Activated naive CD4-positive, alpha-beta T cell treated with anti-CD3 and anti-CD28 coated beads, Interleukin-2, amount 50 U/mL, for 24 hours (primary cell): ENCODE data around the gene SFXN2.
"Not testable (repeated sequence)": the region's sequence is repeated elsewhere in the genome, so short reads cannot be mapped to it uniquely, and the experiment has no call there.

ENCODE experiments used
- H3K27ac Mint-ChIP-seq: one replicate; pipeline ENCODE4 v1.8.0; 2021; ENCODE audit warnings: mild to moderate bottlenecking, mixed read lengths
- H3K27me3 Mint-ChIP-seq: one replicate; pipeline ENCODE4 v1.8.0; 2021; ENCODE audit warnings: mixed read lengths
- H3K36me3 Mint-ChIP-seq: one replicate; pipeline ENCODE4 v1.8.0; 2021; ENCODE audit warnings: mixed read lengths
- H3K4me1 Mint-ChIP-seq: one replicate; pipeline ENCODE4 v1.8.0; 2021; ENCODE audit warnings: mixed read lengths
- H3K4me3 Mint-ChIP-seq: one replicate; pipeline ENCODE4 v1.8.0; 2021; ENCODE audit warnings: mild to moderate bottlenecking, mixed read lengths
- H3K9me3 Mint-ChIP-seq: one replicate; pipeline ENCODE4 v1.8.0; 2021; ENCODE audit warnings: mixed read lengths

Gene SFXN2

DNA sequence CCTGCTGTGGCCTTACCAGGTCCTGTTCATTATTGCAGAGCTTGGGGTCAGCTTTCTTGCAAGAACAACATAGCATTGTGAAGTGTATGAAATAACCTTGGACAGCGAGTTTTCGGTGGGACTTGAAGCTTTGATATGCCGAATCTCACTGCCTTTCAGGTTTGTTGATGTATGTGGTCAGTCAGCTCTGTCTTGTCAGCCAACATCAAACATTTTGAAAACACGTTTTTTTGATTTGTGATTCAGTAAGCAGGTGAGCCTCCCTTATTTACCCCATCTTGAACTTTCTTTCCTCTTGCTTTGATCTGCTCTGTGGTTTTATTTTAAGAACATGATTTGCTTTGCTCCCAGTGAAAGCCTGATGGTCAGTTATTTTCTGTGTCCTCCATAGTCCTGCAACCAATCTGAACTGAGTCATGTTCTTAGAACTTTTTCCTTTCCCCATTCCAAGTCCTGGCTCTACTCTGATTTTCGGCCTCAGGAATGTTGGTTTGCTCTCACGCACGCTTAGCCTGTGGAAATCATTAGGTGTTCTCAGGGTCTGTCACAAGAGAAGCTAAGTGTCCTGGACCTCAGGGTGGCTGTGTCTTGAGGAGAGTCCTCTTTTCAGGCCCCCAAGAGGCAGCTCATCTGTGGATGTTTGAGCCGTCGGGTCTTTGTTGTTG is 38.0 kb downstream of the SFXN2 start:
- Mint-ChIP-seq H3K4me3 (no peak overlapping the region), H3K27me3 (no peaks in the 10 kb centered on the region), H3K27ac (peak overlapping the region; percentile 21), H3K36me3 (peaks cover 4% of the 10 kb centered on the region), H3K4me1 (peaks cover 56% of the 10 kb centered on the region), H3K9me3 (no peaks in the 10 kb centered on the region)

DNA sequence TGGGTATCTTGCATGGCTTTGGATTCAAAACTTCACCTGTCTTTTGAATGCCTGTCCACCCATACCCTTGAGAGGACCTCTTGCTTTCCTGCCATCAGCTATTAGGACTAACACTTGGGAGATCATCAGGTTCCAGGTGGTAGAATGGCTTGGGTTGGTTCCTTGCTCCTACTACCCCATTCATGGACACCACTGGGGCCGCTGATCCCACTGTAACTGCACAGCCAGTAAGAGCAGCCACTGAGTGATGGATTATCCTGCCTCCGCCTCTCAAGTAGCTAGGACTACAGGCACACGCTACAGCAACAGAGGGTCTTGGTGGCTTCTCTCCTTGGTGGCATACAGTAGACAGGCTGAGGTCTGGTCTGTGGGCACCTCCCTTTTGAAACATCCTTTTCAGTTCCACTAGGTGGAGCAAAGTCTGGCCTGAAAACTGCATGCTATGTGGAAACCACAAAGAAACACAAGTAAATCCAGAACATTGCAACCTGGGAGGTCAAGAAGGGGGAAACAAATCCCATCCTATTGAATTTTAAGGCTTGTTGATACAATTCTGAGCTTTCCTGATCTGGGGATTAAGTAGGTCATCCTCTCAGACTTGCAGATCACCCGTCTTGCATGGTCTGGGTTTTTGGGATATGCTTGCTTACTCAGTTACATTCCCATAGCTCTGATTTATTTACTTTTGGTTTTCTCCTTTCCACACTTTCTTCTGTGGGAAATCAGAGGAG is 38.7 kb downstream of the SFXN2 start:
- Mint-ChIP-seq H3K4me3 (no peak overlapping the region), H3K9me3 (no peaks in the 10 kb centered on the region), H3K4me1 (peaks cover 58% of the 10 kb centered on the region)

GRCh38 chr10:102753718-102754117 is 39.3 kb downstream of the SFXN2 start:
- Mint-ChIP-seq H3K27me3 (no peaks in the 10 kb centered on the region), H3K9me3 (no peaks in the 10 kb centered on the region), H3K4me3 (no peak overlapping the region), H3K4me1 (peaks cover 58% of the 10 kb centered on the region), H3K27ac (no peak overlapping the region), H3K36me3 (peaks cover 1% of the 10 kb centered on the region)

More for the DNA sequence above, 38.7 kb downstream of the SFXN2 start:
- H3K27me3 Mint-ChIP-seq: no peaks in the 10 kb centered on the region
- H3K36me3 Mint-ChIP-seq: peaks cover 4% of the 10 kb centered on the region
- no peak overlapping the region for H3K27ac Mint-ChIP-seq

DNA sequence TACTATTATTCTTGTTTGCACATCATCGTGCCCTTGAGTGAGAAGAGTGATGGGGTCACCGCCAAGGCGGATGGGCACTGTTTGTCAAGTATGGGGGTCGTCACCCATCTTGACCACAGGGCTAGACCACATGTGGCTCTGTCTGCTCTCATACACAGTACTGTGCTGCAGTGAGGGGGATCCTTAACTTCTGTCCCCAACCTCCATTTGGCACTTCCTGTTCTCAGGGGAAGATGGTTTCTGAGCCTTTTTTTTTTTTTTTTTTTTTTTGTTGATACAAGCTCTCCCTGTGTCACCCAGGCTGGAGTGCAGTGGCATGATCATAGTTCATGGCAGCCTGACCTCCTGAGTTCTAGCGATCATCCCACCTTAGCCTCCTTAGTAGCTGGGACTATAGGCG is 42.9 kb downstream of the SFXN2 start:
- Mint-ChIP-seq H3K4me1 (peaks cover 53% of the 10 kb centered on the region), H3K27me3 (no peaks in the 10 kb centered on the region), H3K4me3 (no peak overlapping the region), H3K27ac (no peak overlapping the region), H3K9me3 (no peaks in the 10 kb centered on the region), H3K36me3 (peaks cover 5% of the 10 kb centered on the region)

DNA sequence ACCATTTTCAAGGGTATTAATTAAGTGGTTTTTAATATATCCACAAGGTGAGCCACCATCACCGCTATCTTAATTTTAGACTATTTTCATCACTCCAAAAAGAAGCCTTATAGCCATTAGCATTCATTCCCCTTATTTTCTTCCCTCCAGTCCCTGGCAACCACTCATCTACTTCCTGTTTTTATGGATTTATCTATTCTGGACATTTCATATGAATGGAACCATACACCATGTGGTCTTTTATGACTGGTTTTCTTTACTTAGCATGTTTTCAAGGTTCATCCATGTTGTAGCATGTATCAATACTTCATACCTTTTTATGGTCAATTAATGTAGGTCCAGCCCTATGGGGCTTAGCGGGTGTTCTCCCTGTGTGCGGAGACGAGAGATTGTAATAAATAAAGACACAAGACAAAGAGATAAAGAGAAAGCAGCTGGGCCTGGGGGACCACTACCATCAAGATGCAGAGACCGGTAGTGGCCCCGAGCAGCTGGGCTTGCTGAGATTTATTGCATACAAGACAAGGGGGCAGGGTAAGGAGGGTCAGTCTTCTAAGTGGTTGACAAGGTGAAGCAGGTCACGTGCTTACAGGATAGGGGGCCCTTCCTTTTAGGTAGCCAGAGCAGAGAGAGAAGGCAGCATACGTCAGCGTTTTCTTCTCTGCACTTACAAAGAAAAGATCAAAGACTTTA is 44.0 kb downstream of the SFXN2 start:
- Mint-ChIP-seq H3K27me3 (no peaks in the 10 kb centered on the region), H3K4me1 (peaks cover 46% of the 10 kb centered on the region), H3K4me3 (no peak overlapping the region), H3K27ac (peak overlapping the region; percentile 2), H3K36me3 (peaks cover 5% of the 10 kb centered on the region), H3K9me3 (no peaks in the 10 kb centered on the region)

DNA sequence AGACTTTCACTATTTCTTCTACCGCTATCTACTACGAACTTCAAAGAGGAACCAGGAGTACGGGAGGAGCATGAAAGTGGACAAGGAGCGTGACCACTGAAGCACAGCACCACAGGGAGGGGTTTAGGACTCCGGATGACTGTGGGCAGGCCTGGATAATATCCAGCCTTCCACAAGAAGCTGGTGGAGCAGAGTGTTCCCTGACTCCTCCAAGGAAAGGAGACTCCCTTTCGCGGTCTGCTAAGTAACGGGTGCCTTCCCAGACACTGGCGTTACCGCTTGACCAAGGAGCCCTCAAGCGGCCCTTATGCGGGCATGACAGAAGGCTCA is 44.5 kb downstream of the SFXN2 start:
- H3K36me3 Mint-ChIP-seq, H3K9me3 Mint-ChIP-seq, H3K27me3 Mint-ChIP-seq, H3K4me3 Mint-ChIP-seq: not testable (repeated sequence)
- H3K4me1 Mint-ChIP-seq: peaks cover 41% of the 10 kb centered on the region
- H3K27ac Mint-ChIP-seq: peak overlapping the region; percentile 2

- Mint-ChIP-seq H3K36me3 (peaks cover 5% of the 10 kb centered on the region), H3K4me1 (peaks cover 44% of the 10 kb centered on the region), H3K27ac (no peak overlapping the region), H3K27me3 (no peaks in the 10 kb centered on the region), H3K4me3 (no peak overlapping the region), H3K9me3 (no peaks in the 10 kb centered on the region)
Observed at GRCh38 chr10:102759497-102760210, 45.2 kb downstream of the SFXN2 start.

DNA sequence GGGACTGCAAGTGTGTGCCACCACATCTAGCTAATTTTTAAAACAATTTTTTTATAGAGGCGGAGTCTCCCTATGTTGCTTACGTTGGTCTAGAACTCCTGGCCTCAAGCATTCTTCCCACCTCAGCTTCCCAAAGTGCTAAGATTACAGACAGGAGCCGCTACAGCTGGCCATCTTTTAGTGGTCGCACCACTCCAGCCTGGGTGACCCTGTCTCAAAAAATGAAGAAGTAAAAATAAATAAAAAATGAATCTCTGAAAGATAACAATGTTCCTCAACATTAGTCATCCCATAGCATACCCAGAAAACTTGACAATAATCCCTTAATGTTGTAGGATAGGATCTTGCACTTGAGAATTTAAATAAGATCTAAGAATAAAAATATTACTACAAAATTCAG is 47.5 kb downstream of the SFXN2 start:
- Mint-ChIP-seq H3K27ac (no peak overlapping the region), H3K4me3 (no peak overlapping the region), H3K27me3 (no peaks in the 10 kb centered on the region), H3K36me3 (peaks cover 8% of the 10 kb centered on the region), H3K9me3 (no peaks in the 10 kb centered on the region), H3K4me1 (peaks cover 48% of the 10 kb centered on the region)

- Mint-ChIP-seq H3K9me3 (no peaks in the 10 kb centered on the region), H3K27me3 (no peaks in the 10 kb centered on the region), H3K27ac (no peak overlapping the region), H3K4me1 (peaks cover 49% of the 10 kb centered on the region), H3K36me3 (peaks cover 9% of the 10 kb centered on the region), H3K4me3 (no peak overlapping the region)
Observed at GRCh38 chr10:102762401-102763015, 48.1 kb downstream of the SFXN2 start.

- H3K36me3 Mint-ChIP-seq: peaks cover 9% of the 10 kb centered on the region
- H3K4me1 Mint-ChIP-seq: peaks cover 51% of the 10 kb centered on the region
- no peaks in the 10 kb centered on the region for H3K9me3 Mint-ChIP-seq
- H3K27me3 Mint-ChIP-seq: no peaks in the 10 kb centered on the region
- H3K27ac Mint-ChIP-seq: no peak overlapping the region
- no peak overlapping the region for H3K4me3 Mint-ChIP-seq
Observed at GRCh38 chr10:102763037-102763607, 48.7 kb downstream of the SFXN2 start.

- peaks cover 9% of the 10 kb centered on the region for H3K36me3 Mint-ChIP-seq
- H3K4me1 Mint-ChIP-seq: peaks cover 48% of the 10 kb centered on the region
- H3K27me3 Mint-ChIP-seq: no peaks in the 10 kb centered on the region
- H3K4me3 Mint-ChIP-seq: no peak overlapping the region
- H3K27ac Mint-ChIP-seq: no peak overlapping the region
- H3K9me3 Mint-ChIP-seq: no peaks in the 10 kb centered on the region
Observed at GRCh38 chr10:102764470-102765161, 50.2 kb downstream of the SFXN2 start.

DNA sequence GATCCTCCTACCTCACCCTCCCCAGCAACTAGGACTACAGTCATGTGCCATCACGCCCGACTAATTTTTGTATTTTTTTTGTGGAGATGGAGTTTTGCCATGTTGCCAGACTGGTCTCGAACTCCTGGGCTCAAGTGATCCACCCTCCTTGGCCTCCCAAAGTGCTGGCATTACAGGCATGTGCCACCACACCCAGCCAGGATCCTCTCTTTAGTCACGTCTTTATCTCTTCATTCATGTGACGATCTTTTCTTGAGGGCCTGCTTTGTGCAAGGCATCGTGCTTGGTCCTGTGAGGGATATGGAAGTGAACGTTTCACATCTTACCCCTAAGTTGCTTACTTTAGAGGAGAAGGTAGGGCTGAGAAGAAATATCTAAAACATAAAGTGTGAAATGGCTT is 50.9 kb downstream of the SFXN2 start:
- Mint-ChIP-seq H3K4me1 (peaks cover 49% of the 10 kb centered on the region), H3K9me3 (no peaks in the 10 kb centered on the region), H3K27ac (no peak overlapping the region), H3K36me3 (peaks cover 7% of the 10 kb centered on the region), H3K27me3 (no peaks in the 10 kb centered on the region), H3K4me3 (no peak overlapping the region)

- Mint-ChIP-seq H3K27ac (no peak overlapping the region), H3K36me3 (peaks cover 7% of the 10 kb centered on the region), H3K27me3 (no peaks in the 10 kb centered on the region), H3K4me1 (peaks cover 48% of the 10 kb centered on the region), H3K4me3 (no peak overlapping the region), H3K9me3 (no peaks in the 10 kb centered on the region)
Observed at GRCh38 chr10:102767428-102768160, 53.2 kb downstream of the SFXN2 start.

DNA sequence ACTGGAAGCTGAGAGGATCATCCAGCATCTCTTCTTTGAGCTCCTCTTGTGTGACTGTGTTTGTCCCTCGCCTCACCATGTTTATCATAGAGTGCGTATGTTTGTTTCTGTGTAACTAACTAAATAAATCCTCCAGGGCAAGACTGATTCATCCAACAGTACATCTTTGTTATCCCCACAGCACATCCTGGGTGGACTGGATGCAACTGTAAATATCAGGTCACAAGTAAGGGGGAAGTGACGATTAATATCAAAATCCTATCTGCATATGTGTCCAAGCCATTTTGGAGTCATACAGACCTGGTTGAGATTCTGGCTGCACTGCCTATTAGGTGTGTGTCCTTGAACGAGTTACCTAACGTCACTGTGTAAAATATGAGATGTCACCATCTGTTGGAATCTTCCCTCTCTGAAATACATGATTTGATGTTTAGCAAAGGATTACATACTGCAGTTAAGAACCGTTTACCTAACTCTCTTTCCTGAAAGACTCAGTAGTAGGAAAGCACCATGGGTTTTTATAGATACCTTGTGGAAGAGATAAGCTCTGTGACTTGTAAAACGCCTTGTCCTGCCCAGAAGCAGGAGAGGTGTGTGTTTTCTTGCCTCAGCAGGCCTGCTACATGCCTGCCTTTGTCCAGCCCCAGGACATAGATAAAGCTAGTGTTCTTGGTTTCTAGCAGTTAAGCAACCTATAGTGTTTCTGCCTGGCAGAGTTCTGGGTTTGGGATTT is 55.1 kb downstream of the SFXN2 start:
- Mint-ChIP-seq H3K36me3 (peaks cover 7% of the 10 kb centered on the region), H3K9me3 (no peaks in the 10 kb centered on the region), H3K27ac (no peak overlapping the region), H3K4me1 (peaks cover 58% of the 10 kb centered on the region), H3K4me3 (no peak overlapping the region), H3K27me3 (no peaks in the 10 kb centered on the region)
